Colonic mucosa (tissue), 4 donors: Measurements from ENCODE around the gene NDUFB5. TPM values are rescaled to one million over a fixed set of nuclear protein-coding genes. Genes with fewer than 3 reads are reported as not detected.

Experiments used
- DNase-seq: peaks from one replicate; pipeline ENCODE4 v3.0.0-alpha.2; 2020
- H3K27ac ChIP-seq: fragments of 200-600 bp; one replicate; pipeline ENCODE4 v1.8.0; 2021
- H3K27me3 ChIP-seq: fragments of 200-600 bp; one replicate; pipeline ENCODE4 v1.8.0; 2021
- H3K36me3 ChIP-seq: fragments of 200-600 bp; one replicate; pipeline ENCODE4 v1.8.0; 2021
- H3K4me1 ChIP-seq: fragments of 200-600 bp; one replicate; pipeline ENCODE4 v1.8.0; 2021; ENCODE audit warnings: mild to moderate bottlenecking
- H3K4me3 ChIP-seq: fragments of 200-600 bp; one replicate; pipeline ENCODE4 v1.8.0; 2021
- H3K9ac ChIP-seq, 2 donors: one replicate each; pipeline ENCODE4 v1.7.0; 2013; ENCODE audit warnings: control low read depth in 2 of 2, low read depth in 2 of 2, low read length in 2 of 2
- H3K9me3 ChIP-seq: fragments of 200-600 bp; one replicate; pipeline ENCODE4 v1.8.0; 2021
- intact Hi-C: fragments of 100-400 bp; cut with DNase I; formaldehyde crosslinking; loops from one replicate; pipeline ENCODE4 v1.14.1; 2022
- total RNA-seq, 2 donors: library from RNA; stranded (reverse); fragmentation: NEBNext Ultra II Directional in 1 of 2; extraction: Animal tissue kit (Norgen Biotek cat#: 25700) in 1 of 2; gene quantifications; one replicate each; pipeline ENCODE4 v1.2.1, GENCODE V29; 2021
- TF ChIP-seq, protein P1 (sequence below): fragments of 200-600 bp; IDR thresholded peaks from one replicate; pipeline ENCODE4 v1.8.0; 2022; ENCODE audit warnings: antibody characterized with exemption, mild to moderate bottlenecking
- donor health status: healthy.
- donor health status: DM: no; HTN: no; CAD: no.
- donor health status: DM: no; HTN: no; CAD: no.

The NDUFB5 gene
- total RNA-seq, 2 donors from 2014 or later = 154 to 159 TPM

DNA sequence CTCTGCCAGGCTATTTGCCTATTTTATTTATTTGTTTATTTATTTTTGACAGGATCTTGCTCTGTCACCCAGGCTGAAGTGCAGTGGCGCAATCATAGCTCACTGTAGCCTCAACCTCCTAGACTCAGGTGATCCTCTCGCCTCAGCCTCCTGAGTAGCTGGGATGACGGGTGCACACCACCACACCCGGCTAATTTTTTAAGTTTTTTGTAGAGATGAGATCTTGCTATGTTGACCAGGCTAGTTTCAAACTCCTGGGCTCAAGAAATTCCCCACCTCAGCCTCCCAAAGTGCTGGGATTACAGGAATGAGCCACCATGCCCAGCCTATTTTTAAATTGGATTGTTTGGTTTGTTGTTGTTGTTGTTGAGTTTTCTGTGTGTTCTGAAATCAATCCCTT is 5.5 kb downstream of the NDUFB5 start:
- Histone ChIP-seq H3K4me1 (no peaks in the 10 kb centered on the region), H3K36me3 (no peaks in the 10 kb centered on the region), H3K9me3 (no peaks in the 10 kb centered on the region)

DNA sequence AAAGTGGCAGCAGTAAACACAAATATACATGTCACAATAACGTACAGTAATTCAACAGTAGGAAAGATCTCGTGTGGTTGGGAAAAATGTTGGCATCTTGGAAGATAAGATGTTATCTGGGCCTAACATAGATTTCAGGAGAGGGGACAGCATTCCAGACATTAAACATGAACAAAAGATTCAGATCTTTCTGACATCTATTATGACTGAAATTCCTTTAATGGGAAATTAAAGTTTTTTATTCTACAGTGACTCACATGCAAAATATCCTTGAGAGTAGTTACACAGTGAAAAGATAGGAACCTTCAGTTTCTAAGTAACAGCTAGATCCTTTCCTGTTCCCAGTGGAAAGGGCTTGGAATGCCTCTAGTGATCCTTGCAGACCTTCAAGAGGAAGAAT is 9.2 kb downstream of the NDUFB5 start:
- no peak for DNase-seq
- intact Hi-C loops = no loop called here
- Histone ChIP-seq H3K36me3 (no peaks in the 10 kb centered on the region), H3K4me3 (no peak overlapping the region), H3K27ac (no peak overlapping the region), H3K9me3 (no peaks in the 10 kb centered on the region), H3K9ac (no peak overlapping the region), H3K27me3 (no peaks in the 10 kb centered on the region), H3K4me1 (no peaks in the 10 kb centered on the region)
- TF ChIP-seq, protein P1, sequence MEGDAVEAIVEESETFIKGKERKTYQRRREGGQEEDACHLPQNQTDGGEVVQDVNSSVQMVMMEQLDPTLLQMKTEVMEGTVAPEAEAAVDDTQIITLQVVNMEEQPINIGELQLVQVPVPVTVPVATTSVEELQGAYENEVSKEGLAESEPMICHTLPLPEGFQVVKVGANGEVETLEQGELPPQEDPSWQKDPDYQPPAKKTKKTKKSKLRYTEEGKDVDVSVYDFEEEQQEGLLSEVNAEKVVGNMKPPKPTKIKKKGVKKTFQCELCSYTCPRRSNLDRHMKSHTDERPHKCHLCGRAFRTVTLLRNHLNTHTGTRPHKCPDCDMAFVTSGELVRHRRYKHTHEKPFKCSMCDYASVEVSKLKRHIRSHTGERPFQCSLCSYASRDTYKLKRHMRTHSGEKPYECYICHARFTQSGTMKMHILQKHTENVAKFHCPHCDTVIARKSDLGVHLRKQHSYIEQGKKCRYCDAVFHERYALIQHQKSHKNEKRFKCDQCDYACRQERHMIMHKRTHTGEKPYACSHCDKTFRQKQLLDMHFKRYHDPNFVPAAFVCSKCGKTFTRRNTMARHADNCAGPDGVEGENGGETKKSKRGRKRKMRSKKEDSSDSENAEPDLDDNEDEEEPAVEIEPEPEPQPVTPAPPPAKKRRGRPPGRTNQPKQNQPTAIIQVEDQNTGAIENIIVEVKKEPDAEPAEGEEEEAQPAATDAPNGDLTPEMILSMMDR = no peak

More for the DNA sequence above, 5.5 kb downstream of the NDUFB5 start:
- Histone ChIP-seq H3K27me3 (no peaks in the 10 kb centered on the region), H3K9ac (no peak overlapping the region), H3K4me3 (no peak overlapping the region), H3K27ac (no peak overlapping the region)
- intact Hi-C loops = no loop called here
- TF ChIP-seq, protein P1 = no peak
- DNase-seq = no peak

DNA sequence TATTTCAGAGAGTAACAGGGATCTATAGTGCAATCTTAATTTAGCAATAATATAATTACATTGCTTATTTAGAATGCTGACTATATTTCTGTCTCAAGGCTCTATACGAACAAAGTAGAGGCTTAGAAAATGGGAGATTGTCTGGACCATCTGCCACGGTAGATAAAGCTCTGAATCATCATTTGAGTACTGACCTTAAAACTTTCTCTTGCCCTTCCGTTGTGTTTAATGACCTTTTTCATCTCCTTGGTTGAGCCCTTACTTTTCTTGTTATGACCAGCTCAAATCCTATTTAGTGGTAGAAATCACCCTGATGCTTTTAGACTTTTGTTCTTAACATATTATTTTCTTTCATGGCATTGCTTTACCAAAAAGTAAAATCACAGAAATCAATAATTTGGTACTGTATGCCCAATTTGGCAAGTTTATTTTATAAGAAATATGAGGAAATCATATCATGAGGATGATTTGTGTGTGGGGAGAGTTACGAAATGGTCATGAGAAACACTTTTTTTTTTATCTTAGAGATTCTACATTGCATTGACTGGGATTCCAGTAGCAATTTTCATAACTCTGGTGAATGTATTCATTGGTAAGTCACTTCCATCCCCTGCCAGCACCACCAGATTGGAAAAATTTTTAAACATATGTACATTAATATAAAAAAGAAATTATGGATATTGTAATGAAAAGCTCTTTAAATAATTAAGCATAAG is 11.0 kb downstream of the NDUFB5 start:
- no peak overlapping the region for H3K27ac ChIP-seq
- no peak for DNase-seq
- intact Hi-C loops = no loop called here
- no peaks in the 10 kb centered on the region for H3K9me3 ChIP-seq
- TF ChIP-seq, protein P1 = no peak
- no peaks in the 10 kb centered on the region for H3K36me3 ChIP-seq
- no peaks in the 10 kb centered on the region for H3K4me1 ChIP-seq
- H3K4me3 ChIP-seq = no peak overlapping the region
- no peak overlapping the region for H3K9ac ChIP-seq
- no peaks in the 10 kb centered on the region for H3K27me3 ChIP-seq

DNA sequence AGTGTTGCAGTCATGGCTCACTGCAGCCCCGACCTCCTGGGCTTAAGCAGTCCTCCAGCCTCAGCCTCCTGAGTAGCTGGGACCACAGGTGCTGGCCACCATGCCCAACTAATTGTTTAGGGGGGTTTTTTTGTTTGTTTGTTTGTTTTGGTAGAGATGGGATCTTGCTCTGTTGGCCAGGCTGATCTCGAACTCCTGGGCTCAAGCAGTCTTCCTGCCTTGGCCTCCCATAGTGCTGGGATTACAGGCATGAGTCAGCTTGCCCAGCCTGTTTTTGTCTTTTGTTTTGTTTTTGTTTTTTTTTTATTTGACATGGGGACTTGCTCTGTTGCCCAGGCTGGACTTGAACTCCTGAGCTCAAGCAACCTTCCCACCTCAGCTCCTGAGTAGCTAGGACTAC is 17.4 kb downstream of the NDUFB5 start:
- TF ChIP-seq, protein P1 = no peak
- Histone ChIP-seq H3K27me3 (no peaks in the 10 kb centered on the region), H3K9me3 (no peaks in the 10 kb centered on the region), H3K27ac (no peak overlapping the region), H3K4me1 (no peaks in the 10 kb centered on the region), H3K9ac (no peak overlapping the region), H3K36me3 (peaks cover 12% of the 10 kb centered on the region), H3K4me3 (no peak overlapping the region)
- DNase-seq = no peak
- intact Hi-C loops = no loop called here

DNA sequence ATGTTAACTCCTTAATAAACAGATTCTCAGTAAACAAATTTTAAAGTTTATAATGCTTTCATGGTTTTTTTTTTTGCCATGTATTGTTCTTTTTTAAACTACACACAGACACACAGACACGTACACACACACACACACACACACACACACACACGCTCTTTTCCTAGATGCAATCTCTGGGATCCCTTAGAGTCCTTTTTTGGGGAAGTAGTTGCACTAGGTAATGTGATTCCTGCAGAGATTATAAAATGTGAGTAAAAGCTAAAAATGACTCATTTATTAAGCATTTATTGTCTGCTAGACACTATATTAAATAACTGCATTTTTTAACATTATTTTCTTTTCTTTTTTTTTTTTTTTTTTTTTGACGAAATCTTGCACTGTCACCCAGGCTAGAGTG is 19.9 kb downstream of the NDUFB5 start:
- H3K27me3 ChIP-seq = no peaks in the 10 kb centered on the region
- H3K4me1 ChIP-seq = no peaks in the 10 kb centered on the region
- TF ChIP-seq, protein P1 = no peak
- H3K4me3 ChIP-seq = no peak overlapping the region
- no peak overlapping the region for H3K9ac ChIP-seq
- H3K9me3 ChIP-seq = no peaks in the 10 kb centered on the region
- intact Hi-C loops = no loop called here
- no peak for DNase-seq
- H3K27ac ChIP-seq = no peak overlapping the region
- peaks cover 12% of the 10 kb centered on the region for H3K36me3 ChIP-seq
